HG03039 (cell line): ENCODE results near the gene ISG20L2.

ENCODE experiments used
- ATAC-seq: cut with Tn5 transposase; IDR thresholded peaks from one replicate; pipeline ENCODE4 v1.9.1; 2021; ENCODE audit warnings: mild to moderate bottlenecking, moderate library complexity; ENCODE audit not compliant: unreplicated experiment

Gene ISG20L2

DNA sequence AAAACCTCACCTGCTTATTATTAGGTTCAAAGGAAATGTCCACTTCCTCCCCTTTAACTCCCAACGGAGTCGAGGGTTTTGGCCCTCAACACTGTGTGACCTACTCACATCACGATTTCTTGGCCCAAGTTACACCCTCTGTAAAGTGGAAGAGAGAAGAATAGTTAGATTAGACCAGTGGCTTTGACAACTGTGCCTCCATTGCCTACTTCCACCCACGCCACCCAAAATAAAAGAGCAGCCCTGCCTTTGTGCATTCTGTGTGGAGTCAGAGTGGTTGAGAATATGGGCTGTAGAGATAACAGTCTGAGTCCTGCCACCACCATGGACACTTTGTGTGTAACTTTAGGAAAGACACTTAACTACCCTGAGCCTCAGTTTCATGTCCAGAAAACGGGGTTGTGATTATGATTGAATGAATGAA, 27.0 kb upstream of the ISG20L2 start:
- no peak for ATAC-seq

- no peak for ATAC-seq
Measured at GRCh38 chr1:156754219-156754618, 25.7 kb upstream of the ISG20L2 start.

- no peak for ATAC-seq
Measured at GRCh38 chr1:156752843-156753482, 24.4 kb upstream of the ISG20L2 start.

- peak; percentile 53 for ATAC-seq
Measured at GRCh38 chr1:156751757-156752481, 23.4 kb upstream of the ISG20L2 start.

- no peak for ATAC-seq
Measured at GRCh38 chr1:156751451-156751756, 22.8 kb upstream of the ISG20L2 start, which contains the start of gene HDGF. TSS of gene HDGF (minus strand) at chr1:156751675. CDS start at chr1:156751429, 246 bp downstream.

DNA sequence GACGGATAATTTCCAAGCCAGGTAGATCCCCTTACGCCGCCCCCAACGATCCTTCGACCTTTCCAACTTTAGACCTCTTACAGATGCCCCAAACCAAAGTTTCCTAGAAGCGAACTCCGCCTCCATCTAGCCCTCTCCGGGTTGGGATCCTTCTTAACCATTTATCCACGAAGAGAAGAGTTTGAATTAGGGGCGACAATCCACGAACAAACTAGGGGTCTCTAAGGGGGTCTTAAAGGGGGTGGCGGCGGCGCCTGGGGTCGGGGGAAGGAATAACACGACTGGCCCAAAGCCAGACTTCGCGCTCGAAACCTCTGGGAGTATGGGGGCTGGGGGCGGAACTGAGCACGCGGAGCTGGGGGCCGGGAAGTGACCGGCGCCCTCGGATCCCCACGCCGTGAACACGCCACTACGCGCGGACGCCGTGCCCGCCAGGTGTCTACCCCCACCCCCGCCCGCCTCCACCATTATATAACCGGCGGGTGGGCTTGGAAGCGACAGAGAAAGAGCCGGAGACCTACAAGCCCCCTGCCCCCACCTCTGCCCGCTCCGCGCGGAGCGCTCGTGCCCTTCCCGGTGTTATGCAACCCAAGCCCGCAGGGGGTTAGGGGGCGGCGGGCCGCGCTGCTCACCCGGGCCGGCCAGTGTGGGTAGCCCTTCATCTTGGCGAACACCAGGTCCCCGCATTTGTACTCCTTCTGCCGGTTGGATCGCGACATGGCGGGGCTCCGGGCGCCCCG, 22.3 kb upstream of the ISG20L2 start:
- ATAC-seq, result peak; percentile 11

DNA sequence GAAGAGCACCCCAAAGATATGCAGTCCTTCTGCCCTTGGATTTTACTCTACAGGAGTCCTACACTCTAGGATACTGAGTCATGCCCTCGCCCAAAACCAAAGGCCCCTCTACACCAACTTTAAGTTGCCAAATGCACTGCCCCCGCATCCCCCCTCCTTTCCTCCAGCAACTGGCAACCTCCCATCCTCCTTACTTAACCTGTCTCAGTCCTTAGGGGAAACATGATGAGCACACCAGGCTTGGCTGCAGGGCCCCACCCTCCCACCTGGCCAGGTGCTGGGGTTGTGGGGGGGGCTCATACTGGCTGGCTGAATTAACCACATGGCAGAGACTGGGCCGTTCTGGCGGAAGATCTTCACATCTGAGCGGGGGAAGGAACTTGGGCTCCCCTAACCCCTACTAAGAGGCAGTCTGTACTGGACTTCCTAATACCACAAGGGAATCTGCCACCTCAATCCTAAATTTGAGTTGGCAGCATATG, 21.7 kb upstream of the ISG20L2 start:
- ATAC-seq, result no peak

GRCh38 chr1:156749419-156750118, 21.0 kb upstream of the ISG20L2 start:
- no peak for ATAC-seq

GRCh38 chr1:156748670-156749418, 20.3 kb upstream of the ISG20L2 start:
- ATAC-seq, result no peak

- no peak for ATAC-seq
Measured at GRCh38 chr1:156747742-156748669, 19.4 kb upstream of the ISG20L2 start.

DNA sequence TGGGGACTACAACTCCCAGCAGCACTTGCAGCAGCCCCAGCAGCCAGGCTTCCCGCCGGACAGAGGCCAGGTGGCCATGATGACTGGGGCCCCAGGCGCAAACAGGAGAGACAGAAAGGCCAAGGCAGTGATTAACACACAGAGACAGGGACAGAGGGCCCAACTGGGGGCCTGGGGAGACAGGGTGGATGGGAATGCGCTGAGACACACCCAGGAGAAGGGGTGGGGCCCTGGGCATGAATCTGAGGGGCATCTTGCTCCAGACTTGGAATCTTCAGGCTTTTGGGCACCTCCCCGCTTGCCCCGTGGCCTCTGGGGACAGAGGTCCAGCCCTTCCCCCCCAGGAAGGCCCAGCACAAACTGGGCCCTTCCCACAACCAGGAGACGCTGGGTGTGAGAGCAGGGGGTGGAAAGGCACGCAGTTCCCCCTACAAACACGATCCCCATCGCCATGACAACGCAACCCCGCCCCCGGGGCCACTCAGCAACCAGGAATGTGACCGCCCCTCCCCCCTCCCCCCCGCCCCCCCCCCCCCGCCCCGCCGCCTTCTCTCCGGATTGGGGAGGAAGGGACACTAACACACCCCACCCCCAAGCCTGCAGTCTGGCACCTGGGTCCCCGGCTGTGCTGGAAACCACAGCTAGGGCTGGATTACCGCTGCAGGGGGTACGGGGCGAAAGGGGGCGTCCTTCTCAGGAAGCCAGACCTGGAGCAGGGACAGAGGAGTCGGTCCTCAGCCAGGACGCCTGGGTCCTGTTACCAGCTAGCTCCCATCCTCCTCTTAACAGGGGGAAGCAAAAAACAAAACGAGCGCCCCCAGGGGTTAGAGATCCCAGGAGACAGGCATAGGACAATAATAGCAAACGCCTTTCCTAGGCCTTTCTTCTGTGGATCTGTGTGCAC, 18.4 kb upstream of the ISG20L2 start:
- ATAC-seq, result no peak

- ATAC-seq, result no peak
Measured at GRCh38 chr1:156746406-156746727, 17.8 kb upstream of the ISG20L2 start.

DNA sequence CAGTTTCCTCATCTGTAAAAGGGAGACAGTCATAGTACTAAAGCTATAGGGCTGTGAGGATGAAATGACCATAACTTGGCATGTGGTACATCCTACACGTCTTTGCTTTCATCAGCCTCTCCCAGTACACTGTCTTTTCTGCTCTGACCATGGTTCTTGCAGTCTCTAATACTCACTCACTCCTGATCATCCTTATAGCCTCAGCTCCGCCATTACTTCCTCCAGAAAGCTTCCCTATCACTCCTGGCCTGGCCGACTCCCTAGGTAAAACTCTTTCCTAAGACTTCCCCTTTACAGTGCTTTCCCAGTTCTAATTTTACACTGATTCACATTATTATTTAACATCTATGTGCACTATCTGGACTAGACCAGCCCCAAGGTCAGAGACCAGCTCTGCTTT, 17.3 kb upstream of the ISG20L2 start:
- ATAC-seq, result no peak

- no peak for ATAC-seq
Measured at GRCh38 chr1:156744786-156745419, 16.3 kb upstream of the ISG20L2 start.

GRCh38 chr1:156744344-156744743, 15.8 kb upstream of the ISG20L2 start:
- ATAC-seq, result no peak

GRCh38 chr1:156743367-156744302, 15.1 kb upstream of the ISG20L2 start:
- ATAC-seq, result no peak

GRCh38 chr1:156742801-156743200, 14.2 kb upstream of the ISG20L2 start:
- ATAC-seq, result no peak
